GM23248 (cell line): ENCODE data around the gene POLRMT.

Source experiments
- EZH2 ChIP-seq: fragments of 200-600 bp; sonication (generic); IDR thresholded peaks from 2 replicates; pipeline ENCODE4 v1.6.1; 2018; ENCODE audit warnings: antibody characterized with exemption, mild to moderate bottlenecking; ENCODE audit not compliant: insufficient read depth, poor library complexity, severe bottlenecking
- EZH2phosphoT487 ChIP-seq: fragments of 200-600 bp; sonication (generic); IDR thresholded peaks from 2 replicates; pipeline ENCODE4 v1.6.1; 2018; ENCODE audit warnings: antibody characterized with exemption, moderate library complexity, mild to moderate bottlenecking, low read depth; ENCODE audit not compliant: insufficient read depth

DNA sequence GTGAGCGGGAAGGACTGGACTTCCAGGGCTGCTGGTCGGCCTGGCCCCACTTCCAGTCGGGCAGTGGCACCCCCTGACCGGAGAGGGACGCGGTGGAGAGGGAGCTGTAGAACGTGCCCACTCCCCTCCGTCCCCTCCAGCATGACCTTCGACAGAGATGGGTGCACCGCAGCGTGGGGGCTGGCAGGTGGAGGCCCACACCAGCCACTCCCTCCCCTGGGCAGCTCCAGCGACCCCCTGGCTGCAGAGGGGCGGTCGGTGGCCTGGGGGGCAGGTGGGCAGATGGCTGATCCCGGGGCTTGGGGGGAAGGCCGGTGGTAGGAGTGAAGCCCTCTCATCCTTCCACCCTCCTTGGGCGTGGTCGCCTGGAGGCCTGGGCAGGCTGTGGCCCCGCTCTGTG lies 41.2 kb downstream of the POLRMT start:
- no peak for TF ChIP-seq EZH2
- no peak for TF ChIP-seq EZH2phosphoT487
